Colonic mucosa (tissue), 4 donors: ENCODE results near the gene TPD52L1. TPM values are rescaled to one million over a fixed set of nuclear protein-coding genes. Genes with fewer than 3 reads are reported as not detected.

Experiments used
- DNase-seq: peaks from one replicate; pipeline ENCODE4 v3.0.0-alpha.2; 2020
- H3K27ac ChIP-seq: fragments of 200-600 bp; one replicate; pipeline ENCODE4 v1.8.0; 2021
- H3K27me3 ChIP-seq: fragments of 200-600 bp; one replicate; pipeline ENCODE4 v1.8.0; 2021
- H3K36me3 ChIP-seq: fragments of 200-600 bp; one replicate; pipeline ENCODE4 v1.8.0; 2021
- H3K4me1 ChIP-seq: fragments of 200-600 bp; one replicate; pipeline ENCODE4 v1.8.0; 2021; ENCODE audit warnings: mild to moderate bottlenecking
- H3K4me3 ChIP-seq: fragments of 200-600 bp; one replicate; pipeline ENCODE4 v1.8.0; 2021
- H3K9ac ChIP-seq, 2 donors: one replicate each; pipeline ENCODE4 v1.7.0; 2013; ENCODE audit warnings: control low read depth in 2 of 2, low read depth in 2 of 2, low read length in 2 of 2
- H3K9me3 ChIP-seq: fragments of 200-600 bp; one replicate; pipeline ENCODE4 v1.8.0; 2021
- CTCF ChIP-seq: fragments of 200-600 bp; IDR thresholded peaks from one replicate; pipeline ENCODE4 v1.8.0; 2022; ENCODE audit warnings: antibody characterized with exemption, mild to moderate bottlenecking
- intact Hi-C: fragments of 100-400 bp; cut with DNase I; formaldehyde crosslinking; loops from one replicate; pipeline ENCODE4 v1.14.1; 2022
- total RNA-seq, 2 donors: library from RNA; stranded (reverse); fragmentation: NEBNext Ultra II Directional in 1 of 2; extraction: Animal tissue kit (Norgen Biotek cat#: 25700) in 1 of 2; gene quantifications; one replicate each; pipeline ENCODE4 v1.2.1, GENCODE V29; 2021
- donor health status: healthy.
- donor health status: DM: no; HTN: no; CAD: no.
- donor health status: DM: no; HTN: no; CAD: no.

The TPD52L1 gene
- total RNA-seq, 2 donors from 2014 or later, result 15.5 to 16.9 TPM

- H3K4me1 ChIP-seq, result no peaks in the 10 kb centered on the region
- no peak overlapping the region for H3K27ac ChIP-seq
- no peak overlapping the region for H3K9ac ChIP-seq
- TF ChIP-seq CTCF, result no peak
- no peaks in the 10 kb centered on the region for H3K27me3 ChIP-seq
- no peak for DNase-seq
- no peaks in the 10 kb centered on the region for H3K36me3 ChIP-seq
- intact Hi-C loops, result no loop called here
- H3K4me3 ChIP-seq, result no peak overlapping the region
- H3K9me3 ChIP-seq, result no peaks in the 10 kb centered on the region
These were observed 42.2 kb upstream of the TPD52L1 start for GRCh38 chr6:125111219-125111983.

GRCh38 chr6:125112934-125113333 is 40.6 kb upstream of the TPD52L1 start:
- TF ChIP-seq CTCF, result no peak

DNA sequence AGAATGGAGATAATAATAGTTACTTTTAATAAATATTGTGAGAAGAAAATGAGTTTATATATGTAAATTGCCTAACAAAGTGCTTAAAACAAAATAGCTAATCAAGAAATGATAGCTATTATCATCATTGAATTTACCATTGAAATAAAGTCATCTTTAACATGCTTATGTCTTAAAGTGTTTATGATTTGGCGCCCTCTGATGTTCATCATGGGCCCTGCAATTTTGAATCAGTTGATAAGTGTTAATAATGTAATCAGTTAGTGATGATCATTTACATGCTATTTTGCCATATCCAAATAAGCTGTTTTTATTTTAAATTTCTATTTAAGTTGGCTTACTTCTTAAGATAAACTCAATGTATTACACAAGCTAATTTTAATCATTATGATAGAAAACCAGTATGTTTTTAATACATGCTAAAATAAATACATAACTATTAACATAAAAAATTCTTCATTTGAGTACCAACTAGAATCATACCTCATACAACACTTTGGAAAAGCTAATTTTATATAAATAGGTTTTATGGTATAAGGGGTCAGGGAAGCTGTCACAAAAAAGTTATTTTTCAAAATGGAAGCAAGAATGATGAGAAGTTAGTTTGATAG is 39.2 kb upstream of the TPD52L1 start:
- Histone ChIP-seq H3K27me3 (no peaks in the 10 kb centered on the region), H3K36me3 (no peaks in the 10 kb centered on the region), H3K27ac (no peak overlapping the region), H3K4me3 (no peak overlapping the region), H3K4me1 (no peaks in the 10 kb centered on the region), H3K9me3 (no peaks in the 10 kb centered on the region), H3K9ac (no peak overlapping the region)
- intact Hi-C loops, result no loop called here
- TF ChIP-seq CTCF, result peak; percentile 87
- peak; percentile 60 for DNase-seq

More at GRCh38 chr6:125112934-125113333, 40.6 kb upstream of the TPD52L1 start:
- H3K4me1 ChIP-seq, result no peaks in the 10 kb centered on the region
- H3K36me3 ChIP-seq, result no peaks in the 10 kb centered on the region
- intact Hi-C loops, result loop anchor here (1.0 kb wide), 1 partner anchor 243 kb away; no protein-coding TSS in a partner anchor
- H3K9me3 ChIP-seq, result no peaks in the 10 kb centered on the region
- H3K27me3 ChIP-seq, result no peaks in the 10 kb centered on the region
- no peak overlapping the region for H3K9ac ChIP-seq
- H3K4me3 ChIP-seq, result no peak overlapping the region
- no peak overlapping the region for H3K27ac ChIP-seq
- DNase-seq, result no peak

DNA sequence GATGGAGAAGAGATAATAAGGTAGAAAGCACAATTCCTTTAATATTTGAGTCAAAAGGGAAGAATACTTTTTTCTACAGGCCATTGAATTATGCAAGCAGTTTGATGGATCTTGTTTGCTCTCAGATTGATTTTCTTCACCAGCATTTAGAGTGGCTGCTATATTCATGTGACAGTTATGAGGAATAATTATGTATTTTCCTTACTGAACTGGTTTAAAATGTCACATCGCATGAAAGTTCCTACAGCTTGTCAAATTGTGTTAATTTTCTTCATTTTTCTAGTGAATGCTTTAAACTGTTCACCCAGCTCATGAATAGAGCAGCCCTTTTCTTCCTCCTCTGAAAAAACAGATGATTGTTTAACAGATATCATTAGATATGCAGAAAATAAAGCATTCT is 37.4 kb upstream of the TPD52L1 start:
- Histone ChIP-seq H3K27me3 (no peaks in the 10 kb centered on the region), H3K9me3 (no peaks in the 10 kb centered on the region), H3K4me1 (no peaks in the 10 kb centered on the region), H3K4me3 (no peak overlapping the region), H3K27ac (no peak overlapping the region), H3K9ac (no peak overlapping the region), H3K36me3 (no peaks in the 10 kb centered on the region)
- intact Hi-C loops, result no loop called here
- TF ChIP-seq CTCF, result no peak
- DNase-seq, result no peak

- no peak for DNase-seq
- no peak overlapping the region for H3K9ac ChIP-seq
- no peaks in the 10 kb centered on the region for H3K27me3 ChIP-seq
- intact Hi-C loops, result no loop called here
- TF ChIP-seq CTCF, result no peak
- no peak overlapping the region for H3K27ac ChIP-seq
- H3K36me3 ChIP-seq, result no peaks in the 10 kb centered on the region
- H3K4me3 ChIP-seq, result no peak overlapping the region
- H3K4me1 ChIP-seq, result no peaks in the 10 kb centered on the region
- H3K9me3 ChIP-seq, result no peaks in the 10 kb centered on the region
These were observed 36.9 kb upstream of the TPD52L1 start for GRCh38 chr6:125116710-125117109.
